GM18868 (cell line): ENCODE measurements around the gene CASZ1.

Source experiments
- ATAC-seq: cut with Tn5 transposase; IDR thresholded peaks from one replicate; pipeline ENCODE4 v1.9.1; 2021; ENCODE audit warnings: mild to moderate bottlenecking, moderate library complexity; ENCODE audit not compliant: unreplicated experiment

CASZ1 gene

DNA sequence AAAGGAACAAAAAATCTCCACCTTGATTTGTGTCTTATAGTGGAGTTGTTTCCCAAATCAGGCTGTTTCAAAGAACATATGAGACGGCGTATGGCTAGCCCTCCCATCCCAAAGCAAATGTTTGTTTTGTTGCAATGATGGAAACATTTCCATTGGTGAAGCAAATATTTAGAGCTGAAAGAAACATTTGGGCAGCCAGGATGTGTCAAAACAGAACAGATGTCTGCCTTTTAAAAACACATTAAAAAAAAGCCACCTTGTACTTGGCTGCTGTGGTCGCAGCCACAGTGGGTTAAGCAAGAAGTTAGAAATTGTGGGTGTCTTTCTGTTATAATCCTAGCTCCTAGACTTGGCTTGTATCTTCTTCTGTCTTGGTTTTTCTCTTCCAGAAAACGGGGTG lies 205.4 kb downstream of the CASZ1 start:
- no peak for ATAC-seq

DNA sequence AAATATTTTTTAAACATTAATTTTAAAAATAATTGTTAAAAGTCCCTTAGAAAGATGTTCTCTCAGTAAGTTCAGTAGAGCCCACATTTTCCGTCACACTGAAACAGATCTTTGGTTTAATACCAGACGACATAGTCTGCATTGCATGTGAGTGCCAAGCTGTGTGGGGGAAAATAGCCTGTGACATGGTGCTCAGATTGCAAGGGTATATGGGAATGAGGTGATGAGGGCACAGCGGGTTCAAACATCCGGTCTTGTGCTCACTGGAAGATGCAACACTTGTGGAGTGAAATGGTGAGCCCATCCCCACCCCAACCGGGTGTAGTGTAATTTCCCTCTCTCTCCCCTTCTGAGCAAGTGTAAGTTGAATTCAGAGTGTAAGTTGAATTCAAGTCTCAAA lies 207.4 kb downstream of the CASZ1 start:
- no peak for ATAC-seq

DNA sequence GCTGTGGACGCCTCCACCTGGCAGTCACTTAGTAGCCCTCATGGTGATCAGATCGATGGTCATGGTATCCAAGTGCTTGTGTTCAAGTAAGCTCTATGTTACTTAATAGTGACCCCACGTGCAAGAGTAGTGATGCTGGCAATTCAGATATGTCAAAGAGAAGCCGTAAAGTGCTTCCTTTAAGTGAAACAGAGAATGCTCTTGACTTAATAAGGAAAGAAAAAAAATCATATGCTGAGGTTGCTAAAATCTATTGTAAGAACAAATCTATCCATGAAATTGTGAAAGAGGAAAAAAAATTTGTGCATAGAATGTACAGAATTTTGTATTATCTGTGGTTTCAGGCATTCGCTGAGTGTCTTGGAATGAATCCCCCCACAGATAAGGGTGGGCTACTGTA lies 207.8 kb downstream of the CASZ1 start:
- no peak for ATAC-seq
